NCI-H446 treated with DMSO at 0.1 percent for 48 hours (cell line): ENCODE data around the gene ZNF518A.
"Not testable (repeated sequence)": the region's sequence is repeated elsewhere in the genome, so short reads cannot be mapped to it uniquely, and the experiment has no call there.

Experiments
- DNase-seq: peaks from one replicate; lab custom pipeline; 2025; lab: John Stamatoyannopoulos, UW

The ZNF518A gene

DNA sequence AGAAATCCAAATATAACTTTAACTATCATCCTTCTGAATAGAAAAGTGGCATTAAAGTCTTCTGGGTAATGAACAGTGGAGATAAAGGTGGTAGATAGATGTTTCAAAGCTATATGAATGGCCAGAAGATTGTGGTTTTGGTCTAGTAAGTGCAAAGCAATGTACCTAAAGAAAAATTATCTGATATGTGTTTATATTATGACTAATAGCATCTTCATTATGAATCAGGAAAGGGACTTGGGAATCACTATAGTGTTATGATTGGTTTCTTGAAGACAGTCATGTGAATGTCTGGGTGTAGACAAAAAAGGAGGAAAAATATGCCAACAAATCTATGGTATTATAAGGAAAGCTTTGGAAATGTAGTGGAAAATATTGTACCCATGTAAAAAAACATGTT lies 3.0 kb downstream of the ZNF518A start:
- DNase-seq = no peak

DNA sequence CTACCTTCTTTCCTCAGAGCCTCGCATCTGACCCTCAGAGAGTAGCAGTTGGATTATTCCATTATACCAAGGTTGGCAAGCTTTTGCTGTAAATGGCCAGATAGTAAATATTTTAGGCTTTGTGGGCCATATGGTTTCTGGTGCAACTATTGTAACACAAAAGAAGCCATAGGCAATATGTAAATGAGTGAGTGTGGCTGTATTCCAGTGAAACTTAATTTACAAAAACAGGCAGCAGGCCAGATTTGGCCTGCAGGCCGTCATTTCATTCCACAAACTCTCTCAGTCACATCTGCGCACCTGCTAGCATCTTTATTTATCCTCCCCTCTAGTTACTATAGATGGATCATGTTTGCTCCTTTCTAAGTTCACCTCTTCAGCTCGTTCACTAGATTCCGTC lies 6.7 kb downstream of the ZNF518A start:
- DNase-seq = no peak

GRCh38 chr10:96137567-96137966 lies 7.5 kb downstream of the ZNF518A start:
- no peak for DNase-seq

DNA sequence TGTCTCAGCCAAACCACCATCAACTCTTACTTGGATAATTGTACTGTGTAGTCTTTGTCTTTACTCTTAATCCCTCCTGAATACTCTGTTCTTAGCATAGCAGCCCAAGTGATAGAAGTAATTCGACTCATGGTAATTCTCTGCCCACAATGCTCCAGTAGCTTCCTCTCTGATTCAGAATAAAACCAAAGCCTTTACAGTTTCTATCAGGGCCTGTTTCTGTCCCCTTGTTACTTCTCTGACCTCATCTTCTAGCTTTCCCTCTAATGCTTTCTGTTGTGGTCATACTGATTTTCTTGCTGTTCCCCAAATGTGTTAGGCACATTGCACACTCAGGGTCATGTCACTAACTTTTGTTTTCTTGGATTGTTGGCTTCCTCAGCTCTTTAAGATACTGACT lies 8.0 kb downstream of the ZNF518A start:
- no peak for DNase-seq

GRCh38 chr10:96152437-96152836 lies 22.3 kb downstream of the ZNF518A start:
- no peak for DNase-seq

- no peak for DNase-seq
Observed at GRCh38 chr10:96153070-96153469, 23.0 kb downstream of the ZNF518A start.

DNA sequence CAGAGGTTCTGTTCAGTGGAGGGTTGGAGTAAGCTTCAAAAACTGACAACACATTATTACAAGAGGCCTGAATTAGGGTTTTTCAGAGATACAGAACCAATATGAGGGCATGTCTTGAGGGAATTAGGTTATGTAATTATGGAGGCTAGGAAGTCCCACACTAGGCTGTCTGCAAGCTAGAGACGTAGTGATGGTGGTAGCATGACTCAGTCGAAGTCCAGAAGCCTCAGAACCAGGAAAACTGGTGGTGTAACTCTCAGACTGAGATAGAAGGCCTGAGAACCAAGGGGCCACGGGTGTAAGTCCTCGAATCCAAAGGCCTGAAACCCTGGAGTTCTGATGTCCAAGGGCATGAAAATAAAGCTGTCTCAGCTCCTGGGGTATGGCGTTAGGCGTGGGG lies 35.6 kb downstream of the ZNF518A start:
- no peak for DNase-seq

GRCh38 chr10:96168546-96168945 lies 38.4 kb downstream of the ZNF518A start:
- no peak for DNase-seq

DNA sequence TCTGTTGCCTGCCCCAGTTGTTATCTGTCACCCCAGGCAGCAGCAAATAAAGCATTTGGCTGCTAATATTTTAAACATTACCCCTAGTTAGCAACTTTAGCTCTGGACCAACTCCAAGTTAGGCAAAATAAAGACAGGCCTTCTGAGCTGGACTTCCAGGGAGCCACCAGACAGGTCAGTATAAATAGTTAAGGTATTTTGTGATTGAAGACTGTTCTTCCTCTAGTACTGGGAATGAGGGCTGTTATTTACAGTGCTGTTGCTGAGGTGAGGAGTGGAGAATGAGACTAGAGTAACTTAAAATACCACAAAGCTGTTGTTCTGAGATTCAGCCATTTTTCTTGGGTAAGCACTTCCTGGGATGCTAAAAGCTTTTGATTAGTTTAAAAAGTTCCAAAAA lies 40.1 kb downstream of the ZNF518A start:
- no peak for DNase-seq

- DNase-seq = no peak
Observed at GRCh38 chr10:96172666-96173065, 42.6 kb downstream of the ZNF518A start.

DNA sequence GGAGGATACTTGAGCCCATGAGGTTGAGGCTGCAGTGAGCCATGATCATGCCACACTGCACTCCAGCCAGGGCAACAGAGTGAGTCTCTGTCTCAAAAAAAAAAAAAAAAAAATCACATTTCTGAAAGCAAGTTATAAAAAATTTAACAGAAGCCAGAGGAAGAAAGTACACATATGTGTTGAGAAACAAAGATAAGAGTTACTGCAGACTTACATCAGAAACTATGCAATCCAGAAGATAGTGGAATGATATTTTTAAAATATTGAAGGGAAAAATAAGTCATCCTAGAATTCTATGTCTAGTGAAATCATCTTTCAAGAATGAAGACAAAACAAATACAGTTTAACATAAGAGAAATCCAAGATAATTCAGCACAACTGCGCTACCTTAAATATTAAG lies 46.9 kb downstream of the ZNF518A start:
- DNase-seq = no peak

DNA sequence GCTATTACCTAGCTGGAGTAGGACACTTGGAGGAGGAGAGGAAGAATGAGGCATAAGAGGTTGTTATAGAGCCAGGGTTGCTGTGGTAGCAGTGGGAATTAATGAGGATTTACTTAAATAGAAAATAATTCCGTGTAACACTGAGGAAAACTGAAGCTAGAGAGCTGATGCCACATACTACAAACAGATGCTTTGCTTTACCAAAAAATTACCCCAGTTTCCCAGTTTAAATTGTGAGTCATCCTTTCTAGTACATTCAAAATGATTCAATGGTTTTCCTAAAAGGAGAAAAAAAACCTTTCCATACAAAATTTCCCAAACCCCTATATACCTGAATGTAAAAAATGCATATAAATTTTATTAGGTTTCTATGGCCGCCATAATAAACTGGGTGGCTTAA lies 58.3 kb downstream of the ZNF518A start:
- DNase-seq = no peak

- no peak for DNase-seq
Observed at GRCh38 chr10:96188916-96189315, 58.8 kb downstream of the ZNF518A start.

DNA sequence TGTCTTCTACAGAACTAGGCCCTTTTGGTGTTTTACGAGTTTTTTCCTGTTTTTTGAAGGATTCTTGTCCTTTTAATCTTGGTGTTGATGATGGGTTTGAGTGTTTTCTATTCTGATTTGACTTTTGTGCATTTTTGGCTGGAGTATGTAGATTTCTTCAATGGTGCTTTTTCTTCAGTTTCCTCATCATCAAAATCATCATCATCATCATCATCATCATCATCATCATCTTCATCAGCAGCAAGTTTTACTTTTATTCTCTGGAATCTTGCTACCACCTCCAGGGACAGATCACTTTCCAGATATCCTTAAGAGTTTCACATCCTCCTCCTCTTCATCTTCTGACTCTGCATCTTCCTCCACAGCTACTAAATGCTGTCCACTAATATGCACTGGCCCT lies 59.4 kb downstream of the ZNF518A start:
- DNase-seq = not testable (repeated sequence)

DNA sequence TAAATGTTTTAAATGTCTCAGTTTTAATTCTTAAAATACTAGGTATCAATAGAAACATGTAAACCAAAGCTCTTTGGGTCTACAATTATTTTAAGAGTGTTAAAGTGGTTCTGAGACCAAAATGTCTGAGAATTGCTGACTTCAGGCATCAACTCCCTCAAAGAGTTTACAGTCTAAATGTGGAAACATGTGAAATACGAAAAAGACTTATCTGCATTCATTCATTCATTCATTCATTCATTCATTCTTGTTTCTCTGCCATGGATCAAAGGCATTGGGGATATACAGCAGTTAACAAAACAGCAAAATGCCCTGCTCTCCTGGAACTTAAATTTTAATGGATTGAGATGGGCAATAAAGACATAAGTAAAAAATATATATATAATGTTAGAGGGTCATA lies 71.4 kb downstream of the ZNF518A start:
- DNase-seq = no peak

- DNase-seq = no peak
Observed at GRCh38 chr10:96205580-96205979, 75.5 kb downstream of the ZNF518A start.

- DNase-seq = no peak
Observed at GRCh38 chr10:96208271-96208670, 78.2 kb downstream of the ZNF518A start.

GRCh38 chr10:96208946-96209345 lies 78.8 kb downstream of the ZNF518A start:
- DNase-seq = no peak

- no peak for DNase-seq
Observed at GRCh38 chr10:96211764-96212163, 81.7 kb downstream of the ZNF518A start.

DNA sequence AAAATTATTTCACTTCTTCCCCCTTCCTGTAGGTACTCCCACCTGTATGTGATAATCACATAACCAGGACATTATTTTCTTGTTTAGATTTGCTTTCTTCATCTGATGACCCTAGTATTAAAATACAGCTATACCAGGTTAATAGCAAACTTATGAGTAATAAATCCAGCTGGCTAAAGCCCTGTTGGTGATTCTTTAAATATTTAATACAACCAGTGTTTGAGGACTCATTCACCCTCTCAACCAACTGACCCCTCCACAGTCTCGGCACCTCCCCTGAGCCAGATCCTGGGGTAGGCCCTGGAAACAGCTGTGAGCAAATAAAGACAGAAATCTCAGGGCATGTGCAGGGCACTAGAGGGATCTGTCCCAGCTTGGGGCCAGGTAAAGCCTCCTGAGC lies 82.8 kb downstream of the ZNF518A start:
- DNase-seq = no peak
